GM18868 (cell line): ENCODE results near the gene GTF3C4.

Source experiments
- ATAC-seq: cut with Tn5 transposase; IDR thresholded peaks from one replicate; pipeline ENCODE4 v1.9.1; 2021; ENCODE audit warnings: mild to moderate bottlenecking, moderate library complexity; ENCODE audit not compliant: unreplicated experiment

Gene GTF3C4

GRCh38 chr9:132730054-132731033, 60.1 kb downstream of the GTF3C4 start:
- ATAC-seq: no peak

- no peak for ATAC-seq
Observed at GRCh38 chr9:132731230-132731629, 61.0 kb downstream of the GTF3C4 start.

GRCh38 chr9:132732326-132733259, 62.3 kb downstream of the GTF3C4 start:
- ATAC-seq: no peak

GRCh38 chr9:132733260-132733815, 63.1 kb downstream of the GTF3C4 start:
- no peak for ATAC-seq

DNA sequence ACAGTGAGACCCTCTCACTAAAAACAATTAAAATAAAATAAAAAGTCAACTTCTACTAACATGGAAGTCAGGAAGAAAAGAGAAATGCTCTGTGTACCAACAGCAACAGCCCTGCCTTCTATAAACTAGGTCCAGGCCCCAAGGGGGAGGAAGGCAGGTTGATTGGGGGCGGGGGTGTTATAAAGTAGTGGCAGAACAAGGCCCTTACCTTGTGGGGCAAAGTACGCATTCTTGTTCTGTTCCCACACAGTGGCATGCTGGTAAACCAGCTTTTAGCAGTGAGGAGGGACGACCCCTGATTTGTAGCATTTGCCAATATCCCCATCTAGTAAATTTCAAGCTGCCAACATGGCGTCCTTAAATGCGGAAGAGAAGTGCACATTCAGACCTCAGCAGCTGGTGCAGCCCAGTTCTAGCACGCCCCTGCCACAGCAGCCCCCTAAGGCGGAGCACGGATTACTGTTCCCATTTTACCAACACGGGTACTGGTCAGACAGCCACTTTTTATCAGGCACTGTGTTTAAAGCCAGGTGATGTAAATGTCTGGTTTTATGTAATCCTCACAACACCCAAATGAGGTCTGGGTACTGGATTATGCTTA, 69.5 kb downstream of the GTF3C4 start:
- ATAC-seq: no peak

GRCh38 chr9:132740526-132741309, 70.5 kb downstream of the GTF3C4 start:
- ATAC-seq: no peak

- no peak for ATAC-seq
Observed at GRCh38 chr9:132742821-132743311, 72.6 kb downstream of the GTF3C4 start.

DNA sequence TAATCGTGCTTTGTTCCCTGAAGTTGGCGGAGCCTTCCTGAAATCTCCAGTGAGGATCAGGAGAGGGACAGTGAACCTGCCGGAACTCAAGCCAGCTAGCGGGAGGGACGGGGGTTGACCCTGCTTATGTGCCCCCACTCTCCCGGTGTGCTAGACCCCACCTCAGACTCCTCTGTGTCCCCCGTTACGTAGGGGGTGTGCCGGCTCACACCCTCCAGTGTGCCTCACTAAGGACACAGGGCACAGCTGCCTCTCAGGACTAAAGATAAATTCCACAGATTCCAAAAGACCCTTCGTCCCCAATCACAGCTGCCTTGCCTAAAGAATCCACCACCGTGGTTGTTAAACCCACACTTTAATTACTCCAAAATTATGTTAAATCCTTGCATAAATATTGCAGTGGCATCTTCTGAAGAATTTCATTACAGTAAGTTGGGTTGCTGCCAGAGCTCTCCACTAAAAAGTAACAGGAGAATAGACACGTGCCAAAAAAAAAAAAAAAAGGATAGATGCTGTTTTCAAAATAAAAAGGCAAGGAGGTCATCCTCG, 73.7 kb downstream of the GTF3C4 start:
- ATAC-seq: no peak
